Stimulated activated CD4-positive, alpha-beta T cell treated with anti-CD3 and anti-CD28 coated beads, Interleukin-12 subunit alpha, Interleukin-12 subunit beta, amount 100 ng/mL, for 24 hours (primary cell): ENCODE measurements around the gene CMIP.
A peak's percentile ranks its signal among the peaks of the same experiment; 100 is the strongest.
"Not testable (repeated sequence)": the region's sequence is repeated elsewhere in the genome, so short reads cannot be mapped to it uniquely, and the experiment has no call there.

ENCODE experiments used
- DNase-seq, 2 experiments: peaks; one replicate each; pipeline ENCODE4 v3.0.0-alpha.2; 2020; ENCODE audit warnings: low read depth in 2 of 2

Gene CMIP

DNA sequence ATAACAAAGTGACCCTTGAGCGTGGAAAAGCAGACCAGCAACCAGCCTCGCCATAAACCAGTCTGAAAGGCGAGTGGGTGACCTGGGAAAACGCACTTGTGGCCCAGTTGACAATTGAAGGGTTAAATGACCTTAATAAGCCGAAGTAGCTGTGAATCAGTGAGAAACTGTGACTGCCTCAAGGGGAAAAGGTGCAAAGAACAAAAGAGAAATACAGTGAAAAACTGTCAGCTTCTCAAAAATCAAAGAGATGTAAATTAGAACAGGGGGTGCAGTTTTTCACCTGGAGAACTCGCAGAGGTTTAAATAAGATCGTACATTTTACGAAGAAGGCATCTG lies 124.1 kb downstream of the CMIP start:
- DNase-seq: peak in 1 of 2 experiments; percentile 1

DNA sequence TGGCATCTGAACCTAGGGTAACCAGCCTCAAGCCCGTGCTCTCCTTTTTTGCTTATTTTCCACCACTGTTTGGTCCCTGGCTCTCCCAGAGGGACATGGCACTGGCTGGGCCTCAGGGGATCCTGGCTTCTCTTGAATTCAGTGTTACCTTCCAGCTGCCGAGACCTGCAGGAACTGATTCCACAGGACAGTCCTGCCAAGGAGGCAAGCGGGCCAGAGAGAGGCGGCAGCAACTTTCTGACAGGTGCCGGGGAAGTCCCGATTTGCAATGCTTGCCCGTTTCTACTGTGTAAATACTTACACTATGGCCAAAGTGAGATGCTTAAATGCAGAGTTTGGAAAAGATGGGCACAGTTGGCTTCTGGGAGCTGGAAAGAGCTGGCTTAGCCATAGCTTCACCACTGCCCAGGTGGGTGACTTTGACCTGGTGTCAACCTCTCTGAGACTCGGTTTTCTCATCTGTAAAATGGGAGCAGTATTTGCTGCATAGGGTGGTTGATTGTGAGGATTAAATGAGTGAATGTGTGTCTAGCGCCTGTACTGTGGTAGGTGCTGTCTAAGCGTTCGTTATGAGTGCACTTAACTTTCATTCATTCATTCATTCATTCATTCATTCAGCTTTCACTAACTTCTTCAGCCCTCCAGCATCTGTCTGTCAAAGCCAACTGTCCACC lies 124.9 kb downstream of the CMIP start:
- DNase-seq: no peak

DNA sequence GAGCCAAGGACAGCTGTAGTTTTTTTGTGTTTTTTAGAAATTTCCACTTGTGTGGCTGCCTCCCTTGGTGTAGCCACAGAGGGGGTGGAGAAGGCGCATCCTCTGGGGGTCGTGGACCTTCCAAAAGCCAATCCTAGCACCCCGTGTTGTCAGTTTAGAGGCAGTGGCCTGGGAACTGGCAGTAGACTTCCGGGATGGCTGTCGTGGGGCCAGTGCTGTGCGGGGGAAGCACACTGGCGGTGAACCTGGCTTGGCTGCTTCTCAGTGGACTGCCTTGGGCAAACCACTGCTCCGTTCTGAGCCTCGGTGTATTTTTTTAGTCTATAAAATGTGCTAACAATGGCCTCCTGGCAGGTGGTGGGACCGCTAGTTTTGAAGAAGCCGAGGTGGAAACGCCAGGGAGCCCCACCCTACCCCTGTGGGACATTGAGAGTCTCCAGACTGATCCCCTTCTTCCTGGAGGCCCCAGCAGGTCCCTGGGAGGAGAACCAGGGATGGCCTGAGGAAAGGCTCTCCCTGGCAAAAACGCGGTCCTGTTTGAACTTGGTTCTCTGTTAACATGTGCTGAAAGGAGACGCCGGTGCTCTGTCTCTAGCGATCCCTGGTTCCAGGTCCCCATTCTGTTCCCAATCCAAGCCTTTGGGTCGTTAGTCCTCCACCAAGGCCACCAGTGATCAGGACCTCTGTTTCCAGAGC lies 125.7 kb downstream of the CMIP start:
- DNase-seq: no peak

DNA sequence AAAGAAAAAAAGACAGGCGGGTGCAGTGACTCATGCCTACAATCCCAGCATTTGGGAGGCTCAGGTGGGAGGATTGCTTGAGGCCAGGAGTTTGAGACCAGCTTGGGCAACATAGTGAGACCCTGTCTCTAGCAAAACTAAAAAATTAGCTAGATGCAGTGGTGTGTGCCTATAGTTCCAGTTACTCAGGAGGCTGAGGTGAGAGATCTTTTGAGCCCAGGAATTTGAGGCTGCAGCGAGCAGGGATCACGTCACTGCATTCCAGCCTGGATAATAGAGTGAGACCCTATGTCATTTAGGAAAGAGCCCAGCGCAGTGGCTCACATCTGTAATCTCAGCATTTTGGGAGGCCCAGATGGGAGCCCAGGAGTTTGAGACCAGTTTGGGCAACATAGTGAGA lies 126.6 kb downstream of the CMIP start:
- no peak for DNase-seq

DNA sequence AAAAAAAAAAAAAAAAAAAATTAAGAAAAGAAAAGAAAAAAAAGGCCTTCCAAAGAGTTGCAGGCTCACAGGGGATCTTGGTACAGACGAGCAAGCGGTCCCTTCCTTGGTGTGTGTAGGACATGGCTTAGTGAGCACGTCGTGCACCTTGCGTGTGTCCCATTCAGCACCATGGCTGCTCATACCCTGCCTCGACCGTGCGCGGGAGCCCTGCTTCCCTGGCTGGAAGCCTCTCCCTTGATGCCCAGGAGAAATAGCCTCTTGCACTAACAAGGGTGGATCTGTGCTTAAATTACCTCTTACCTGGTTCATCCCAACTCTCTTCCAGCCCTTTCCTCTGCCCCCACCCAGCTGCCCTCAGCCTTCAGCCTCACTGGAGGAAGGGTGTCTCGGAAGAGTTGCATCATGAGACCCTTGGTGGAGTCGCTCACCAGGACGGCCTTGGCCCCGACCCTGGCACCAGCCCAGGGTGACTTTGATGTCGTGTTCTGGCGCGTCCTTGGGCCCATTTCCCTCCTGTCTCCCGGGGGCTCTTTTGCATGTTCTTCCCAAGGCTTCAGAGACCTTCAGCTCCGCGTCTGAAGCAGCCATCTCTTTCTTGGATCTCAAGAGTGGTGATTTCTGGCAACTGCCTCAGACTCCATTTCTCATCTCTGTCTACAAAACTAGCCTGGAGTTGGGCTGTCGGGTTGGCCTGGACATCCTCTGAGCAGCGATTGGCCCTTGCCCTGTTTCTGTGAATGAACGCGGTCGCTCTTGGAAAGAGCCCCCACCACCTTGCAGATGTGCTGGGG lies 127.2 kb downstream of the CMIP start:
- DNase-seq: no peak

DNA sequence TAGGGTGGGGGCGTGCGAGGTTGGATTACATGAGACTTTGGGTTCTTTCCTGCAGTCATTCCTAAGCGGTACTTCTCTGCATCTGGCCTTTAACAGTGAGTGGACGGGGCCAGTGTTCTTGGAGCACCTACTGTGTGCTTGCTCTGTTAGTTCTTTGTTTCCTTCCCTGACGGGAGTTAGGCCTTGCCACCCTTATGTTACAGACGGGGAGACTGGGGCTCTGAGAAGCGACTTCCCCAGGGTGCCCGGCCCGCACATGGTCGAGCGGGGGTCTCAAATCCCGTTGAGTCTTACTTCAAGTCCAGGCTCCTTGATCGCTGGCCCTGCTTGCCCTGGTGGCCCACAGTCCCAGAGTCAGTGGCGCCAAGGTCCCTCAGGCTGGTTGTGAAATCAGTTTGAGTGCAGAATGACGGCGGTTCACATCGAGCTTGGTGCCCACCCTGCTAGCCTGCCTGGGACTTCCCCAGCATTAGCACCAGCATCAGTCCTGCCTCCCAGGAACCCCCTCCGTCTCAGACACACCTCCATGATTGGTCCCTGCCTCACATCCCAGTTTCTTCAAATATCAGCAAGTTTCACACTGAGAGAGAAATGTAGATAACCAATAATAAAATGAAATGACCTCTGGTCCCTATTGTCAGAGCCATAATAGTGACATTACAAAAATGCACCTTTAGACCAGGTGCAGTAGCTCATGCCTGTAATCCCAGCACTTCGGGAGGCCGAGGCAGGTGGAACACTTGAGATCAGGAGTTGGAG lies 128.0 kb downstream of the CMIP start:
- no peak for DNase-seq

DNA sequence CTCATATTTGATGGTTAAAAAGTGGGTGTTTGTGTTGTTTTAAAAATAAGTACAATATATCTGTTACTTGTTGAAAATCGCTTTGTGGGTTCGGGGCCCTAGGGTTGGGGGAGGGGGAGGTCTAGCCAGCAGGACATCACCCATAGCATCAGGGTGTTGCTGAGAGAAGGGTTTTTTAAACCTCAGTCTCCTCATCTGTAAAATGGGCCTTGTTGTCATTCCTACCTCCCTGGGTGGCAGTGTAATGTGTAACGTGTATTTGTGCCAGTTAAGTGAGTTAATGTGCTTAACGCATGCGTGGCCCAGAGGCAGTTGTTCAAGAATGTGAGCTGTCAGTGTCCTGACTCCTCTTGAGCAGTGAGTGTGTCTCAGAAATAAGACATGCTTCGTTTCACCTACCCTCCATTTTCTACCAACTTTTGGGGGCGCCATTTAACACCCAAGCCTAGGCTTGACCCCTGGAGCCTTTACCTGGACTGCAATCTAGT lies 129.0 kb downstream of the CMIP start:
- DNase-seq: no peak

DNA sequence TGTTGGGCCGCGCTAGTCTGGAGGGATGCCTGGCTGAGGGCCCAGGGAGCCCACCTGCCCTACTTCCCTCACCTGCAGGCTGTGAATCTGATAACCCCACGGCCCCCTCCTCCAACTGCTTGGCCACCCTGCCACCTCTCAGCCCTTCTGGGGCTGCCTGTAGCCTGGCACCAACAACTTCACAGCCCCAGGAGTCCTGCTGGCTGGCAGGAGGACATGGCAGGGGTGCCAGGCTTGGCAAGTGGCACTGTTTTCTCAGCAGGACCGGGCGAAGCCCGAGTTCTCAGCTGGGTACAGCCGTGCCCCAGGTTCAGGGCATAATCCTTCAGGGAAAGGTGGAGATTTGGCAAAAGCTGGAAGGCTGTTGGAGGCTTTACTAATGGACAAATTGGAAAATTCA lies 129.6 kb downstream of the CMIP start:
- no peak for DNase-seq

DNA sequence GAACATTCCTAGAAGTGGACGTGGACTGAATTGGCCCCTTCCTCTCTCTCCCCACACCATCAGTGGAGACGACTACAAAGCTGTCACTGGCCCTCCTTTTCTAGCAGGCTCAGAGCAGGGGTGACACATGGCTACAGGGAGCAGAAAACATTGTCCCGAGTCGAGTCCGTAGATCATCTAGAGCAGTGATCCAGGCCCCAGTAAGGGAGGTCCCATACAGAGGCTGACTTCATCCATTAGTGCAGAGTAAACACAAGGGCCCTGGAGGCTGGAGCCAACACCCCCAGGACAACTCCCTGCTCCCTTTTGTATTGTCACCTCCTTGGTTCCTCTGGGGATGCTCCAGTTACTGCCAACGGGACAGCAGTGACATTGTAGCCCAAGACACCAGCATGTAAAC lies 130.7 kb downstream of the CMIP start:
- no peak for DNase-seq

DNA sequence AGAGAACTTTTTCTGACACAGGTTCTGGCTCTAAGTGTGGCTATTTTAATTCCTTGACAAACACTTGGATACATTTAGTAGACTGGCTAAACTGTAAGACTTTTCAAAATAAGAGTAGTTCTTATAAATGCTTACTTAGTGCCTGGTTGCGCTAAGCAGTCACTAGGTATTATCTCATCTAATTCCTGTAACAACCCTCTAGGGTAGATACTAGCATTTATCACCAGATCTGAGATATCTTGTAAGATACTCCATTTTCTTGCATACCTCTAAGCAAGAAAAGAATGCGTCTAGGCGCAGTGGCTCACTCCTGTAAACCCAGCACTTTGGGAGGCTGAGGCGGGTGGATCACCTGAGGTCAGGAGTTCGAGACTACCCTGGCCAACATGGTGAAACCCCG lies 131.2 kb downstream of the CMIP start:
- no peak for DNase-seq

DNA sequence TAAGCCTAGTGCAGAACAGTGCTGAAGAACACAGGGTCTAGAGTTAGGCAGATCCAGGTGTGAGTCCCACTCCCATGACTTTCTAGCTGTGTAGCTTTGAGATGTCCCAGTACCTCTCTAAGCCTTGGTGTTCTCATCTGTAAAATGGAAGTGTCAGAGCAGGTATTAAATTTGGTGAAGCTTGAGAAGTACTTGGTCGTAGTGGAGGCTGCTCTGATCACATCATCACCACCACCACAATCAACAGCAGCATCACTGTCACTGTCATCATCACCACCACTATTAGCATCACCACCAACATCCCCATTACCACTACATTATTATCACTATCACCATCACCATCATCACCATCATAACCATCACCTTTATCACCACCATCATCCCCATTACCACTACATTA lies 132.1 kb downstream of the CMIP start:
- no peak for DNase-seq

DNA sequence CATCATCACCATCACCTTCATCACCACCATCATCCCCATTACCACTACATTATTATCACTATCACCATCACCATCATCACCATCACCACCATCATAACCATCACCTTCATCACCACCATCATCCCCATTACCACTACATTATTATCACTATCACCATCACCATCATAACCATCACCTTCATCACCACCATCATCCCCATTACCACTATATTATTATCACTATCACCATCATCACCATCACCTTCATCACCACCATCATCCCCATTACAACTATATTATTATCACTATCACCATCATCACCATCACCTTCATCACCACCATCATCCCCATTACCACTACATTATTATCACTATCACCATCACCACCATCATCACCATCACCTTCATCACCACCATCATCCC lies 132.7 kb downstream of the CMIP start:
- DNase-seq: not testable (repeated sequence)

DNA sequence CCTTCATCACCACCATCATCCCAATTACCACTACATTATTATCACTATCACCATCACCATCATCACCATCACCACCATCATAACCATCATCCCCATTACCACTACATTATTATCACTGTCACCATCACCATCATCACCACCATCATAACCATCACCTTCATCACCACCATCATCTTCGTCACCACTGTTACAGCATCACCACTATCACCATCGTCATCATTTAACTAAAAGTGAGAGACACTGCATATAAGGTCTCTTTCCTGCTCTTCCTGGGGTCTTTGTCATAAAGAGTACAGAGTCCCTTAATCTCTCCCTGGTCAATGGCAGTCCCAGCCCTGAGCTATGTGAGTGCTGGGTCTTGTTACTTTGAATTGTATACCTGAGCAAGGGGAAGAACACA lies 133.5 kb downstream of the CMIP start:
- no peak for DNase-seq

DNA sequence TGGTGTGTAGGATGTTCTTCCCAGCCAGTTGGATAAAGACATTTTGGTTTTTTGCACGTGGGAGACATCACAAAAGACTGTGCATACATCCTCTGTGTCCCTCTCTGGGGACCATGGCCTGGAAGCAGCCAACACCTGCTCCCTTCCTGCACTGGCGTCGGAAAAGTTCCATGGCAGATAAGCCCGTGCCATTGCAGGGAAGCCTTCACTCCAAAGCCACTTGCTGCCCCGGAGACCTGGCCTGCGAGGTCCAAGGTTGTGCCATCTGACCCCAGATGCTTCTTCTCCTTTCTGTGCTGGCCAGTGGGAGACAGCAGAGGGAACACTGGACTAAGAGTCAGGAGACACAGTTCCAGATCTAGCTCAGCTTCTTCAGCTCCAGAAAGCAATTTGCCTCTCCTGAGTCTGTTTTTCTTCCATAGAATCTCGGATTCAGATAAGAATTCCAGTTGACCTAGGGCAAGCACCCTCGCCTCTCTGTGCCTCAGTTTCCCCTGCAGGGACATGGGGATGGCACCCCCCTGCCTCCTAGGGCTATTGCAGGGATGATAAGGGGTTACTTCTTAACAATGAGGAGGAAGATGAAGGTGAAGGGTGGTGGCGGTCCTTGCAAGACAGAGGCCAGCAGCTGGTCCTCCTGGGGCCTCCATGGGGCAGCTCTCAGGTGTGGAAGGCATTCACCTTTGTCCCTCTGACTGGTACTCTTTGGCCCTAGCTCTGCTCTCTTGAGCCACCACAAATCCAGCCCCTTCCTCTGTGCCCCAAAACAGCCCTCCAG lies 134.2 kb downstream of the CMIP start:
- DNase-seq: no peak

DNA sequence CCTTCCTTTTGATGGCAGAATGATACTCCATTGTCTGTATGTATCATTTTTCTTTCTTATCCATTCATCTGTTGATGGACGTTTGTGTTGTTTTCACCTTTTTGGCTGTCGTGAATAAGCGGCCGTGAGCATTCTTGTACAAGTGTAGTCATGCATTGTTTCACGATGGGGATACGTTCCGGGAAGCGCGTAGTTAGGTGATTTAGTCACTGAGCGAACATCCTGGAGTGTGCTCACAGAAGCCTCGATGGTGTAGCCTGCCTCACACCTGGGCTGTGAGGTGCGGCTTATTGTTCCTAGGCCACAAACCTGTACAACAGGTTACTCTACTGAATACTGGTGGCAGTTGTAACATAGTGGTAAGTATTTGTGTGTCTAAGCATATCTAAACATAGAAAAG lies 136.5 kb downstream of the CMIP start:
- no peak for DNase-seq

DNA sequence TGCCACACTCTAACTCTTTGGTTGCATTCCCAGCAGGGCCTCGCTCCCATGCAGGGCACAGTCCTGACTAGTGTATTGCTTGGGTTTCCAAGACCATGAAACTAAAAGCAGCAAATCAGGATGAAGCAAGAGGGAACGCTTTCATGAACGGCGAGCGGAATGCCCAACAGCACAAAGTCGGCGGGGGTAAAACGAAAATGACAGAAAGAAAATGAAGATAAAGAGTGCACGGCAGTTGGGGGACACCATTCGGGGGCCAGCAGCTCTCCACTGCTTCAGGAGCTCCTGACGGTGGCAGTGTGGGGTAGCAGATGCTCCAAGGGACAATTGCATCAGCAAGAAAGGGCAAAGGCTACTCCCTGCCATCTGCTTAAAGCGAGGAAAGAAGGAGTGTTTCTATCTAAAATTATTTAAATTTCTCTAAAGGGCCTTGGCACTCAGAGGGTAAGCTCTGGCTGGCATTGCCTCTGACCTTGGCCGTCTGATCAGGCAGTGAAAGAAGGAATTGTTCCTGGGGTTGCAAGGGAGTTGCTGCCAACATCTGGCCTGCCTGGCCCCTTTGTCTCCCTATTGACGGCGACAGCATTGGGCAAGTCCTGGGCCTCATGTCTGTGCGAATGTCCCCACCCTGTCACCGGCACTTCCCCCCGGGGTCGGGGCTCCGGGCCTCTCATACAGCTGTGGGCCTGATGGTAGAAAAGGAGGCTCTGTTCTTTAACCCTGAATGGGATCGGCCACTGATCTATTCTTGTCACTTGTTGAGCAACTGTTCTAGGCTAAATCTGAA lies 138.2 kb downstream of the CMIP start:
- no peak for DNase-seq

DNA sequence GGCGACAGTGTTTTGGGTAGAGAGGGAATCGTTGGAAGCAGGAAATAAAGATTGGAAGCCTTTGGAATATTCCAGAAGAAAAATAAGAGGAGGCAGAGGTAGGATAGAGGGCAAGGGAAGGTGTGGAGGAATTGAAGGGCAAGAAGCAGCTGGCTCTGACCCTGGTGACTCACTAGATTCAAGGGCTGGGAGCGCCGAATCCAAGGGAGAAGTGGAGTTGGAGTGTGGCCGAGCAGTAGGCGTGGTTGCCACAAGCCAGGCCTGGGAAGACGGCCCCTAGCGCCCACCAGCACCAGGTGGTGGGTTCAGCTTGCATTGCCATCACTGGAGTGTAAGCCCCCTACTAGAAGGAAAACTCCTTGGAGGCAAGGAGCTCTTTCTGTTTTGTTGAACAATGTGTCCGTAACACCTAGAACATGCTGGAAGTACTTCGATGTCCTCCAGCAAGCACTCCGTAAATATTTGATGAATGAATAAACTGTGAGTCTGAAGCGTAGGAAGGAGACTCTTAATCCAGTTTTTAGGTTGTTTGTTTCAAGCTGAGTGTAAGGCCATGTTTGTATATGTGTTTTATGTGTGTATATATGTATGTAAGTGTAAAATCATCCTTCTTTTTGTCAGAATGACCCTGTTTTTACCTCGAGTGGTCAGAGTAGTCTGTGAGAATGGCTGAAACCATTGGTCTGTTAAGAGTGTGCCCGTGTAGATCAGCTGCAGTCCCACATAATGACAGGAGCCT lies 139.5 kb downstream of the CMIP start:
- DNase-seq: no peak

DNA sequence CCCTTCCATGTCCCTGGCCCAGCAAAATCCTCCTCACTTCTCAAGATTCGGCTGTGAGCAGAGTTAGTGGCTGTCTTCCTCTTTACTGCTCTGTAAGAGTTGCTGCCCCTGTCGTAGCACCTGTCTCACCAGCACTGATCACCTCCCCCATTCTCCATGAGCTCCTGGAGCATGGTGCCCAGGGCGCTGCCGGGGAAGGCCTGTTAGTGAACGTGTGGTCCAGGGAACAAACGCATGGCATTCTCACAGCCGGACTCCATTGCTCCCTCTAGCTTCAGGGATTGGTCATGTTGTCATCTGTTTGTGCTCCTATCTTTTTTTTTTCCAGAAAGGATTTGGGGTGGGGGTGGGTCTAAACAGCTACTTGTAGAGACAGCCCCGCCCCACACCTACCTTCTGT lies 141.2 kb downstream of the CMIP start:
- no peak for DNase-seq

DNA sequence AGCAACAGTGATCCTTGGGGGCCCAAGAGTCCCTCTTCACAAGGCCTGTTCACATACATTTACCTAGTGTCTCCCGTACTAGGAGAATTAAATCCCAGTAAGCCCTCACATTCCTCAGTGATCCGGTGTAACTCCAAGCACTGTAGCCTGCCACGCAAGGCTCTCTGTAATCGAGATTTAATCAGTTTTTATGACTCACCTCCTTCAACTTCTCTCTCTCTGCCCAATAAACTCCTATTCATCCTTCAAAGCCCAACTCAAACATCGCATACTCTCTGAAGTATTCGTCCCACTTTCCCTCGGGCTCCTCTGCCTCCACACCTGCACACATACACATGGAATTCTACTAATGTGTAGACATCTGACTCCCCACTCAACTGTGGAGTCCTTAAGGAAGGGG lies 141.8 kb downstream of the CMIP start:
- DNase-seq: no peak
